GM18907 (cell line): ENCODE data around the gene P4HA3.

Experiments used
- ATAC-seq: cut with Tn5 transposase; IDR thresholded peaks from one replicate; pipeline ENCODE4 v1.9.1; 2021; ENCODE audit warnings: mild to moderate bottlenecking, moderate library complexity; ENCODE audit not compliant: unreplicated experiment

Gene P4HA3

GRCh38 chr11:74268456-74268855 lies 43.0 kb downstream of the P4HA3 start:
- ATAC-seq: no peak

- ATAC-seq: no peak
These were observed 44.4 kb downstream of the P4HA3 start for GRCh38 chr11:74267014-74267413.

- no peak for ATAC-seq
These were observed 46.2 kb downstream of the P4HA3 start for GRCh38 chr11:74265256-74265655.

- ATAC-seq: no peak
These were observed 48.7 kb downstream of the P4HA3 start for GRCh38 chr11:74262725-74263124.

- no peak for ATAC-seq
These were observed 53.4 kb downstream of the P4HA3 start for GRCh38 chr11:74257959-74258553.

GRCh38 chr11:74256378-74257133 lies 54.9 kb downstream of the P4HA3 start:
- no peak for ATAC-seq

GRCh38 chr11:74255741-74256375 lies 55.6 kb downstream of the P4HA3 start:
- ATAC-seq: no peak

- ATAC-seq: no peak
These were observed 58.1 kb downstream of the P4HA3 start for GRCh38 chr11:74253361-74253760.

GRCh38 chr11:74249496-74249895 lies 61.9 kb downstream of the P4HA3 start:
- no peak for ATAC-seq

- ATAC-seq: no peak
These were observed 63.0 kb downstream of the P4HA3 start for GRCh38 chr11:74248469-74248868.

GRCh38 chr11:74238243-74238642 lies 73.2 kb downstream of the P4HA3 start:
- no peak for ATAC-seq

- no peak for ATAC-seq
These were observed 73.9 kb downstream of the P4HA3 start for GRCh38 chr11:74237541-74237940.

- ATAC-seq: no peak
These were observed 76.3 kb downstream of the P4HA3 start for GRCh38 chr11:74235121-74235520.

GRCh38 chr11:74233683-74234082 lies 77.8 kb downstream of the P4HA3 start:
- ATAC-seq: no peak

- ATAC-seq: no peak
These were observed 79.0 kb downstream of the P4HA3 start for GRCh38 chr11:74232311-74232950.

- ATAC-seq: no peak
These were observed 84.5 kb downstream of the P4HA3 start for GRCh38 chr11:74226907-74227306.

- no peak for ATAC-seq
These were observed 85.9 kb downstream of the P4HA3 start for GRCh38 chr11:74225565-74225964.

GRCh38 chr11:74221816-74222215 lies 89.6 kb downstream of the P4HA3 start:
- ATAC-seq: no peak

- ATAC-seq: no peak
These were observed 91.1 kb downstream of the P4HA3 start for GRCh38 chr11:74220376-74220775.
